Prostate gland (tissue), 2 donors: ENCODE results near the gene NR1D1. TPM values are rescaled to one million over a fixed set of nuclear protein-coding genes. Genes with fewer than 3 reads are reported as not detected.

Source experiments
- DNase-seq: peaks from one replicate; pipeline ENCODE4 v3.0.0-alpha.2; 2019; ENCODE audit warnings: low spot score
- H3K27ac ChIP-seq, 2 donors: fragments of 200-600 bp; sonication (generic); 2 replicates each; pipeline ENCODE4 v1.5.1; 2017 to 2019
- H3K27me3 ChIP-seq: fragments of 200-600 bp; sonication (generic); replicated peaks from 2 replicates; pipeline ENCODE4 v1.5.1; 2019; ENCODE audit not compliant: insufficient read depth
- H3K36me3 ChIP-seq, 2 donors: fragments of 200-600 bp; sonication (generic); 1 replicate in 1 of 2; 2 replicates in 1 of 2; pipeline versions ENCODE4 v1.5.1 to v1.8.1; 2017 to 2019
- H3K4me1 ChIP-seq: fragments of 200-600 bp; sonication (generic); replicated peaks from 2 replicates; pipeline ENCODE4 v1.5.1; 2019
- H3K4me3 ChIP-seq, 2 donors: fragments of 200-600 bp; sonication (generic); 2 replicates each; pipeline ENCODE4 v1.5.1; 2017 to 2019
- H3K9me3 ChIP-seq: fragments of 200-600 bp; sonication (generic); 2 replicates; pipeline ENCODE4 v1.5.1; 2017
- CTCF ChIP-seq, 4 experiments: fragments of 200-600 bp in 2 of 4; fragments of 450-650 bp in 2 of 4; sonication (generic) in 2 of 4; IDR thresholded peaks; 1 replicate in 3 of 4; 2 replicates in 1 of 4; pipeline ENCODE4 v1.5.1; 2016 to 2019; ENCODE audit warnings: antibody characterized with exemption in 4 of 4, mild to moderate bottlenecking in 2 of 4, moderate library complexity in 2 of 4
- POLR2A ChIP-seq: fragments of 450-650 bp; IDR thresholded peaks from one replicate; pipeline ENCODE4 v1.6.1; 2016; ENCODE audit warnings: antibody characterized with exemption, mild to moderate bottlenecking
- POLR2AphosphoS5 ChIP-seq: sonication (generic); formaldehyde crosslinking; IDR thresholded peaks from one replicate; pipeline ENCODE4 v1.6.1; 2017; ENCODE audit warnings: antibody characterized with exemption
- WGBS: methylation state at CpG from one replicate; pipeline ENCODE4 v1.1.5; 2018; 5-methylcytosine and 5-hydroxymethylcytosine counted together
- intact Hi-C: fragments of 100-400 bp; cut with DNase I; formaldehyde crosslinking; loops from one replicate; pipeline ENCODE4 v1.14.2; 2022
- total RNA-seq, 2 donors: library from RNA; depleted of rRNA; stranded (reverse); fragments of >200 nt; gene quantifications; one replicate each; pipeline ENCODE4 v1.1.0, GENCODE V29; 2016

Gene NR1D1
- total RNA-seq, 2 donors from 2014 or later, result 10.7 to 35.2 TPM

- 6% methylated on average over 11 of the region's 11 CpGs for WGBS
- no peaks in the 10 kb centered on the region for H3K27me3 ChIP-seq
- no peaks in the 10 kb centered on the region for H3K36me3 ChIP-seq
- no peaks in the 10 kb centered on the region for H3K9me3 ChIP-seq
- H3K27ac ChIP-seq, result peak overlapping the region; percentile 89 to 93
- intact Hi-C loops, result loop anchor here (1.0 to 5.0 kb wide), 2 partner anchors 12 to 48 kb away; no protein-coding TSS in a partner anchor
- DNase-seq, result peak; percentile 85
- peaks cover 56% of the 10 kb centered on the region for H3K4me1 ChIP-seq
- no peak overlapping the region for H3K4me3 ChIP-seq
- peak; percentile 88 to 93 (median 92) for TF ChIP-seq CTCF (IDR thresholded peaks at IDR 0.05)
- TF ChIP-seq POLR2AphosphoS5, result peak; percentile 44
- TF ChIP-seq POLR2A, result peak; percentile 20
Observed at GRCh38 chr17:40075201-40075941, 25.0 kb downstream of the NR1D1 start.

GRCh38 chr17:40074871-40075200 lies 25.6 kb downstream of the NR1D1 start:
- TF ChIP-seq POLR2AphosphoS5 (no peak), CTCF (IDR thresholded peaks at IDR 0.05) (no peak), POLR2A (no peak)
- intact Hi-C loops, result loop anchor here (1.0 to 5.0 kb wide), 2 partner anchors 12 to 48 kb away; no protein-coding TSS in a partner anchor
- H3K9me3 ChIP-seq, result no peaks in the 10 kb centered on the region
- H3K4me3 ChIP-seq, result no peak overlapping the region
- H3K4me1 ChIP-seq, result peaks cover 60% of the 10 kb centered on the region
- H3K36me3 ChIP-seq, result no peaks in the 10 kb centered on the region
- DNase-seq, result no peak
- peak overlapping the region; percentile 89 to 93 for H3K27ac ChIP-seq
- 45% methylated on average over 6 of the region's 6 CpGs for WGBS
- no peaks in the 10 kb centered on the region for H3K27me3 ChIP-seq

- Histone ChIP-seq H3K27me3 (no peaks in the 10 kb centered on the region), H3K4me1 (peaks cover 67% of the 10 kb centered on the region), H3K9me3 (no peaks in the 10 kb centered on the region), H3K36me3 (no peaks in the 10 kb centered on the region), H3K27ac (peak overlapping the region; percentile 89 to 93), H3K4me3 (no peak overlapping the region)
- TF ChIP-seq CTCF (IDR thresholded peaks at IDR 0.05), result no peak
- no peak for TF ChIP-seq POLR2AphosphoS5
- TF ChIP-seq POLR2A, result no peak
- intact Hi-C loops, result no loop called here
- DNase-seq, result no peak
- WGBS, result 87% methylated on average over 8 of the region's 8 CpGs
Observed at GRCh38 chr17:40074175-40074512, 26.2 kb downstream of the NR1D1 start.

GRCh38 chr17:40073454-40074174 lies 26.8 kb downstream of the NR1D1 start:
- no peak for DNase-seq
- intact Hi-C loops, result no loop called here
- 85% methylated on average over 7 of the region's 7 CpGs for WGBS
- no peaks in the 10 kb centered on the region for H3K9me3 ChIP-seq
- no peaks in the 10 kb centered on the region for H3K36me3 ChIP-seq
- H3K4me1 ChIP-seq, result peaks cover 68% of the 10 kb centered on the region
- H3K27ac ChIP-seq, result peak overlapping the region; percentile 89 to 93
- H3K4me3 ChIP-seq, result no peak overlapping the region
- TF ChIP-seq POLR2A (no peak), POLR2AphosphoS5 (no peak), CTCF (IDR thresholded peaks at IDR 0.05) (no peak)
- H3K27me3 ChIP-seq, result no peaks in the 10 kb centered on the region
